SH-SY5Y (cell line): ENCODE data around the gene SAMD13.

Experiments used
- GATA2 ChIP-seq: IDR thresholded peaks from 2 replicates; pipeline ENCODE4 v1.6.1; 2011; ENCODE audit warnings: mild to moderate bottlenecking, low read depth, low read length
- GATA3 ChIP-seq: IDR thresholded peaks from 2 replicates; pipeline ENCODE4 v1.6.1; 2011; ENCODE audit warnings: low read depth, mild to moderate bottlenecking, low read length, moderate library complexity

DNA sequence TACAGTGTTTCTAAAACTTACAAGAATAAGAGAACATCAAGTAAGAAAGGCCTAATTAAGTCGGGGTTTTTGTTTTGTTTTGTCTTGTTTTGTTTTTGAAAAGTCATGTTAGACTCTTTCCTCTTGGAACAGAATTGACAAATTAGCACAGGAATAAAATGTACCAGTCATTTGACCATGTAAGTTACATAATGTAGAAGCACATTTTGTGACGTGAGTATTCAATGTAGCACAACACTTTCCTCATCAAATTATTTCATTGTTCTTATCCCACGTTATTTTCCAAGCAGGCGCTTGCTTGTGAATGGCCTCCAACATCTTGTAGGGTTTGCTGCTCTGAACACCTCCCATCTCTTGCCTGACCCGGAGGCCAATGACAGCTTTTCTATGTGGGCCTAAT is 62.1 kb downstream of the SAMD13 start:
- TF ChIP-seq GATA2 (no peak), GATA3 (no peak)
